HG03060 (cell line): ENCODE measurements around the gene TRIM67.
"Not testable (repeated sequence)": the region's sequence is repeated elsewhere in the genome, so short reads cannot be mapped to it uniquely, and the experiment has no call there.

ENCODE experiments used
- ATAC-seq: cut with Tn5 transposase; IDR thresholded peaks from one replicate; pipeline ENCODE4 v1.9.1; 2021; ENCODE audit warnings: low read depth, moderate number of reproducible peaks; ENCODE audit not compliant: unreplicated experiment

The TRIM67 gene

GRCh38 chr1:231157311-231157710 lies 4.5 kb upstream of the TRIM67 start:
- ATAC-seq, result no peak

GRCh38 chr1:231158141-231158540 lies 3.7 kb upstream of the TRIM67 start:
- ATAC-seq, result not testable (repeated sequence)

GRCh38 chr1:231159202-231159962 lies 2.5 kb upstream of the TRIM67 start:
- ATAC-seq, result no peak

GRCh38 chr1:231159963-231160761 lies 1.7 kb upstream of the TRIM67 start:
- ATAC-seq, result no peak

DNA sequence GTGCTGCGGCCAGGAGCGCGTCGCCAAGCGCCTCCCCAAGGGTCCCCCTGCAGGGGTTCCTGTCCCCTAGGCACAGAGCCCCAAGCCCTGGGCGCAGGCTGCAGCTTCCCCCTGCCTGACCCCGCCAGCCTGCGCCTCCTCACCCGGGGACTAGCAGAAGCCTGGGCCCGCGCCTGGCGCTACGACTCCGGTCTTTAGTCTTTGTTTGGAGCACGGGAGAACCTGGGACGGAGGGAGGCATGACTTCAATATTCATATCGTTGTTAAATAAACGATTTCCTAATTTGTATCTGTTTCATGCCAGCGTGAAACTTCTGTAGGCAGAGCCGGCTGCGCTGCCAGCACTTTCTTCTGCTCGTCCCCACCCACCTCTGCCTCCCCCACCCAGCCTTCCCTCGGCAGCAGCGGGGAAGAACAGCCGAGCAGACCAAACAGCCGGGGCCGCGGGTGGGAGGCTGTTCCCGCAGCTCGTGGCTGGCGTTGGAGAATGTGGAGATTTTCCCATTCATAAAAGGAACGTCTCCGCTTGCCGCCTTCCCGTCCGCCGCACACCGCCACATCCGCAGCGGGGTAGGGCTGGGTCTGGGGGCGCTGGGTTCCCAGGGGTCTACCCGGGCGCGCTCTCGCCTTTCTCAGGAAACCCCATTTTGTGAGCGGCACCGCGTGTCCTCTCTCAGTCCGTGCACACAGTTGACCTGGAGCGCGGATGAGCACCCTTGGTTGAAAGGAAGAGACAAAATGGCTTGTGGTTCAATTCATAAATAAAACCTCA lies 777 bp upstream of the TRIM67 start:
- ATAC-seq, result no peak

GRCh38 chr1:231162297-231162969 lies 575 bp downstream of the TRIM67 start:
- ATAC-seq, result no peak

DNA sequence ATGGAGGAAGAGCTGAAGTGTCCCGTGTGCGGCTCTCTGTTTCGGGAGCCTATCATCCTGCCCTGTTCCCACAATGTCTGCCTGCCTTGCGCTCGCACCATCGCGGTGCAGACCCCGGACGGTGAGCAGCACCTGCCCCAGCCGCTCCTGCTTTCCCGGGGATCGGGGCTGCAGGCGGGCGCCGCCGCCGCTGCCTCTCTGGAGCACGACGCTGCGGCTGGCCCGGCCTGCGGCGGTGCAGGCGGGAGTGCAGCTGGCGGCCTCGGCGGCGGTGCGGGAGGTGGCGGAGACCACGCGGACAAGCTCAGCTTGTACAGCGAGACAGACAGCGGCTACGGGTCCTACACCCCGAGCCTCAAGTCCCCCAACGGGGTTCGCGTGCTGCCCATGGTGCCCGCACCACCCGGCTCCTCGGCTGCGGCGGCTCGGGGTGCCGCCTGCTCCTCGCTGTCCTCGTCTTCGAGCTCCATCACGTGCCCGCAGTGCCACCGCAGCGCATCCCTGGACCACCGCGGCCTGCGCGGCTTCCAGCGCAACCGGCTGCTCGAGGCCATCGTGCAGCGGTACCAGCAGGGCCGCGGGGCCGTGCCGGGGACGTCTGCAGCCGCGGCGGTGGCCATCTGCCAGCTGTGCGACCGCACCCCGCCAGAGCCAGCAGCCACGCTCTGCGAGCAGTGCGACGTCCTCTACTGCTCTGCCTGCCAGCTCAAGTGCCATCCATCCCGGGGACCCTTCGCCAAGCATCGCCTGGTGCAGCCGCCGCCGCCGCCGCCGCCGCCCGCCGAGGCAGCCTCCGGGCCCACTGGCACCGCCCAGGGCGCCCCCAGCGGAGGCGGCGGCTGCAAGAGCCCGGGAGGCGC lies 1.3 kb downstream of the TRIM67 start:
- no peak for ATAC-seq

- no peak for ATAC-seq
Observed at GRCh38 chr1:231163830-231164427, 2.1 kb downstream of the TRIM67 start.

DNA sequence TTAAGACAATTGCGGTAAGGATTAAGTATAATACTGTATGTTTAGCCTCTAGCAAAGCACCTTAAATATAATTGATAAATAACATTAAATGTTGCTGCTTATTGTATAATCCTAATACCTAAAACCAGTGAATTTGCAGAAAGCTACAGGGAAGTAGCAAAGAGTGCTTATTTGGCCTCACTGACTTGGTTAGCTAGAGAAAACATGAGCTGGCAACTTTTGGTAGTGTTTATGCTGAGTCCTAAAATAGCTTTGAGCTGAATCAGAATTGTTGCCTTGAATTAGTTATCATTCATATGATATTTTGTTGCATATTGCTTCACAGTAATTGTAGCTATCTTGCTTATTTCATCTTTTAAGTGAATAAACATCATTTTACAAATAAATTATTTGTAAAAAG lies 3.5 kb downstream of the TRIM67 start:
- ATAC-seq, result no peak

GRCh38 chr1:231166398-231166797 lies 4.5 kb downstream of the TRIM67 start:
- no peak for ATAC-seq

- ATAC-seq, result no peak
Observed at GRCh38 chr1:231170875-231171274, 9.0 kb downstream of the TRIM67 start.

DNA sequence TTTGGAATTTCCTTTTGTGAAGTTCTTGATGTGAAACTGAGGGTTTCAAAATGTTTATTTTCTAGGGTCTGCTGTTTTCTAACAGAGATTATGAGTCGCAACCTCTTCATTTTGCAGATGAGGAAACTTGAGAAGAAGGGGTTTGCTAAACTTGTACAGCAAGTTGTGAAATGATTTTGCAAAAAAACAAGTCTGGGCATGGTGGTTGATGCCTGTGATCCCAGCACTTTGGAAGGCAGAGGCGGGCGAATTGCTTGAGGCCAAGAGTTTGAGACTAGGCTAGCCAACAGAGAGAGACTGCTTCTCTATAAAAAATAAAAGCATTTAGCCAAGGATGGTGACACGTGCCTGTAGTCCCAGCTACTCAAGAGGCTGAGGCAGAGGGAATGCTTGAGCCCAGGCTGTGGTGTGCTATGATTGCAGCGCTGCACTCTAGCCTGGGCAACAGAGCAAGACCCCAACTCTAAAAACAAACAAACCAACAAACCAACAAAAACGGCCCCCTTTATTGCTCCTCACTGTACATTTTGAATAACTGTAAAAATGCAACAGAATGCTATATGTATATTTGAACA lies 9.9 kb downstream of the TRIM67 start:
- ATAC-seq, result no peak

- no peak for ATAC-seq
Observed at GRCh38 chr1:231172411-231172810, 10.6 kb downstream of the TRIM67 start.

- no peak for ATAC-seq
Observed at GRCh38 chr1:231176421-231176820, 14.6 kb downstream of the TRIM67 start.

DNA sequence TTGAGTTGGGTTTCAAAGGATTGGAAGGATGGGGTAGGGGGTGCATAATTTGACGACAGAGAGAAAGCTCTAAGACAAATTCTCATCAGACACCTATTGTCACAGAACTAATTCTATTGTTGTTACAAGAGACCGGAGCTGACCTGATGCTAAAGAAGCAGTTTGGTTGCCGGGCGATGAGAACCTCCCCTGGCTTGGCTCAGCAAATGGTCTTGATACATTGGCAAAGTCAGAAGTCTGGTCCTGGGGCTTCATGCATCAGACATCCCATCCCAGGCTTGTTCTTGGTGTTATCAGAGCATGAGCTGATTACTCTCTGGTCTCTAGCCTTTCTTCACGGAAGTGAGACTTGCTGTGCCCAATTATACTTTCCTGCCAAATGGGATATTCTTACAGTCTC lies 15.4 kb downstream of the TRIM67 start:
- no peak for ATAC-seq

GRCh38 chr1:231177936-231178335 lies 16.1 kb downstream of the TRIM67 start:
- no peak for ATAC-seq

DNA sequence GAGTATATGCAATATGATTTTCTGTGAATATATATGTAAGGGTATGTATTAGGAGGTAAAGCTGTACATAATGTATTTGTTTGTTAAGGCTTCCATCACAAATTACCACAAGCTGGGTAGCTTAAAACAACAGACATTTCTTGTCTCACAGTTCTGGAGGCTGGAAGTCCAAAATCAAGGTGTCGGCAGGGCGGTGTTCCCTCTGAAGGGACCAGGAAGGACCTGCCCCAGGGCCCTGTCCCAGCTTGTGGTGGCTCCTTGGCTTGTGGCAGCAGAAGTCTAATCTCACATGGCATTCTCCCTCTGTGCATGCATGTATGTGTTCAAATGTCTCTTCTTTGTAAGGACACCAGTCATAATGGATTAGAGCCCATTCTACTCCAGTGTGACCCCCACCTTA lies 17.1 kb downstream of the TRIM67 start:
- no peak for ATAC-seq

DNA sequence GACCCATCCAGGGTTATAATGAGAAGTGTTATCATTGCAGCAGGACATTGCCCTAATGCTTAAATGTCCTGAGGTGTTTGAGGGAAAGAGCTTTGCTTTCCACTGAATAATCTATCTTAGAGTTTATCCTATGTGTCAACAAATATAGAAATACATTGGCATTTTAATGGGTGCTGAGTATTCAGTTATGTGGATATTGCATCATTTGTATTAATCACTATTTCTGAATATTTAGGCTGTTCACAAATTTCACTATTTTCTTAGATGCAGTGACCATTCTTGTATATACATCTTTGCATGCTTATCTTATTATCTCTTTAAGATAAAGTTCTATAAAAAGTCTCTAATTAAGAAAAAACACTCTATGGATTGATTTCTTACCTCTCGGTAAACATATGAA lies 18.2 kb downstream of the TRIM67 start:
- no peak for ATAC-seq

GRCh38 chr1:231181271-231181670 lies 19.4 kb downstream of the TRIM67 start:
- no peak for ATAC-seq
